Right lung (tissue), 5 donors: ENCODE data around the gene LITAF. TPM values are rescaled to one million over a fixed set of nuclear protein-coding genes. Genes with fewer than 3 reads are reported as not detected.
"Not testable (repeated sequence)": the region's sequence is repeated elsewhere in the genome, so short reads cannot be mapped to it uniquely, and the experiment has no call there.

ENCODE experiments used
- DNase-seq, 2 donors: peaks; one replicate each; pipeline ENCODE4 v3.0.0-alpha.2; 2013
- polyA plus RNA-seq, 5 donors: library from polyadenylated mRNA; unstranded; fragments of 120-200 nt; gene quantifications; one replicate each; pipeline versions ENCODE4 v1.2.1 to v1.2.3, GENCODE V29; 2013; ENCODE audit warnings: inconsistent platforms in 1 of 5, low replicate concordance in 1 of 5; ENCODE audit not compliant: insufficient read length in 5 of 5, insufficient read depth in 1 of 5

Gene LITAF
- polyA plus RNA-seq, 5 donors = 111 to 130 (median 121) TPM

DNA sequence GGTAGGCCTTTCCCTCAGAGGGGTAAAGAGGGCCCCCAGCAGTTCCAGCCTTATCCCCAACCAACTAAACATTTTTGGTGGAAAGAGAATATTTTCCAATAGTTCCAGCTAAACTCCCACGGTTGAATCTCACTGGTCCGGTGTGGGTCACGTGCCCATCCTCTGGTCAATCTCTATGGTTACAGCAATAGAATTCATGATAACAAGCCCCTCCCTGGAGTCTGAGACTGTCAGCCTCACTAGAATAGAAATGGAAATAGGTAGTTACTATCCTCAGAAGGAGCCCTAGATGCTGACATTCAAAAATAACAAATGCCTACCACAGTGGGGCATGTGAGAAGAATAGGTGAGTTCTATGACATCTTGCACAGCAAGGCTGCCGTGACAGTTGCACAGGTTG lies 37.5 kb upstream of the LITAF start:
- no peak for DNase-seq

DNA sequence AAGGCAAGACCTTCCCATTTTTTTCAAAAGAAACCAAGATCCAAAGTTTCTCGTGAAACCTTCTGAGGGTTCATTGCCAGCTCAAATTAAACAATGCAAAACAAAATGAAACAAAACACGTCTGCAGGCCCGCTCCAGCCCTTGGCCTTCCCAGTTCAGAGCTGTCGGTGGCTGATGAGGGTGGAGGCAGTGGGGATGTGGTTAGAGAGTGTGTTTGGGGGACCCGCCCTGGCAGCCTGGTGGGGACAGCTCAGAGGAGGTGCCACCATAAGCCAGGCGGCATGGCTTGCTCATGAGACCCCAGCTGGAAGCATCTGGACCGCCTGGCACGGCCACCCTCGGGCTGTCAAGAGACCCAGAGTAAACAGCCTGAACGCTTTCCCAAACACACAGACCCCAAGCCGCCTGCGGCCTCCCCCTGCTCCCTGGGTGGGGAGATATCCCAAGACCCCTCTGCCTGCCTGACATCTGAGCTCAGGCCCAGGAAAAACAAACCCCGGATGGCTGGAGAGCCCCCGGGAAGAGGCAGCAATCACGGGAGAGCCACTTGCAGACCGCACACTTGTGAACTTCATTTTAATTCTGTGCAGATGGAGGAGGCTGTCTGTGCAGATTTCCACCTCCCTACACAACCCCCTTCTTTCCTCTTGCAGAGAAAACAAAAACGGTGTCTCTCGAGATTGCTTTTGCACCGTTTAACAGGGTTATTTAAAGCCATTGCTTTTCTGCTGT lies 35.4 kb upstream of the LITAF start:
- peak; percentile 87 to 88 for DNase-seq

DNA sequence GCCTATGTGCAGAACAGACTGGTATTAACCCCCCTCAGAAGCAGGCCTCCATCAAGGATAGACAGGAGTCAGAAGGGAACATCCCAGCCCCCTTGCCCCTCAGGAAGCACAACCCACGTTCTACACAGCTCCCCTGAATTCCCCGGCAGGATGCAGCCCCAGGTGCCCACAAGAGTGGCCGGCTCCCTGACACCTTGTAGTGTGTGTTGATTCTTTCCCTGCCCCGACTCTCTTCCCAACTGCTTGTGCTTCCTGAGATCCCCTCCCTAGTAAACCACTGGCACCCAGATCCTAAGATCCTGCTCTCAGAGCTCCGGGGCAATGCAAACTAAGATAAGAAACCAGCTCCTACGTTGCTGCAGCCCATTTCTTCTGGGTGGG lies 34.8 kb upstream of the LITAF start:
- DNase-seq = no peak

DNA sequence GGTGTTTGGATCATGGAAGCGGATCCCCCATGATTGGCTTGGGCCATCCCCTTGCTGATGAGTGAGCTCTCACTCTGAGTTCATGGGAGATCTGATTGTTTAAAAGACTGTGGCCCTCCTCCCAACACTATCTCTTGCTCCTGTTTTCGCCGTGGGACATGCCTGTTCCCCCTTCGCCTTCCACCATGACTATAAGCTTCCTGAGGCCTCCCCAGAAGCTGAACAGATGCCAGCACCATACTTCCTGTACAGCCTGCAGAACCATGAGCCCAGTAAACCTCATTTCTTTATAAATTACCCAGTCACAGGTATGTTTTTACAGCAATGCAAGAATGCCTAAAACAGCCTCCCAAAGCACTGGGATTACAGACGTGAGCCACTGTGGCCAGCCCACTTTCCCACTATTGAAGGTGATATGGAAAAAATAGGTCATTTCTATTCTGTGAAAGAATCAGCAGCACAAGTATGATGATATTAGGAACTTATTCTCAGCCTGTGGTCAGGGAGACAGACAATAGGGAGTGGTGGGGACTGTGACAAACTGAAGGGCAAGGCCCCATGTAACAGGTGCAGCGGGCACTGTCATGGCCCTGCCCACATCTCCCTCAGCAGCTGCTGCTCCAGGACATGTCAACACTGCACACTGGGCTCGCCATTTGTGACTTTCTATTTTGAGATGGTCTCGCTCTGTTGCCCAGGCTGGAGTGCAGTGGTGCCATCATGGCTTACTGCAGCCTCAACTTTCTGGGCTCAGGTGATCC lies 33.7 kb upstream of the LITAF start:
- no peak for DNase-seq

DNA sequence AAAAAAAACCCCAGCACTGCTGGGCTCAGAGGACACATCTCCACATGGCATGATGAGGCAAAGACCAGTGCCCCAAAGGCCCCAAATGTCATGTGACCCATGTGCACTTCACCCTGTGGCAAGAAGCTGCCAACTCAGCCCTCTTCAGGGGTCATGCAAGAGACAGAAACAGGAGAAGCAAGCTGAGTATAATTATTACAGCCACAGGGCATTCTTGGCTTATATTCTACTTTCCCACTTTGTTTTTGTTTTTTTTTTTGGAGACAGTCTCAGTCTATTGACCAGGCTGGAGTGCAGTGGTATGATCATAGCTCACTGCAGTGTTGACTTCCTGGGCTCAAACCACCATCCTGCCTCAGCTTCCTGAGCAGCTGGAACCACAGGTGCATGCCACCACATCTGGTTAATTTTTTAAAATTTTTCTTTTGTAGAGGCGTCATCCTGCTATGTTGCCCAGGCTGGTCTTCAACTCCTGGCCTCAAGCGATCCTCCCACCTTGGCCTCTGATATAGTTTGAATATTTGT lies 32.7 kb upstream of the LITAF start:
- DNase-seq = no peak

DNA sequence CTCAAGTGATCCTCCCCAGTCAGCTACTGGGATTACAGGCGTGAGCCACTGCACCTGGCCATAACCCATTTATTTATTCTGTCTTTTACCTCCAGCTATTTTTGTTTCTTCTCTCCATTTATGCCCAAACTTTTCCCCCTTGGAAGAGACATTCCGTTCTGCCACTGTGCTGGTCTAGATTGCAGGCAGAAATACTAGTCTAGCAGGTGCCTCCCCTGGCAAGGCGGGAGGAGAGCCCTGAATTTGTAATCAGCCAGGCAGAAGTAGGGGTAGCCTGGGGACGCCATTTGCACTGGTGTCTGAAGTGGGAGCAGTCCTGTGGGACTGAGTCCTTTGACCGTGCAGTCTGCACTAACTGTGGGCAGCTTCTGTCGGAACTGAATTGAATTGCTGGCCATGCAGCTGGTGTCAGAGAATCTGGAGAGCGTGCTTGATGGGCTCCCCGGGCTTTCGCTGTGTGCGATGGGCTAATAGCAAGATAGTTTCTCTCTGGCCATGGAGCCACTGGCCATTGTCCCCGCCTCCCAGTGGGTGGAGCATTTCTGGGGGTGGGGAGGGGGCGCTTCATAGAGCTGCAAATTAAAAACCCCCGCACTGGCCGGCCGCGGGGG lies 31.5 kb upstream of the LITAF start:
- DNase-seq = no peak

DNA sequence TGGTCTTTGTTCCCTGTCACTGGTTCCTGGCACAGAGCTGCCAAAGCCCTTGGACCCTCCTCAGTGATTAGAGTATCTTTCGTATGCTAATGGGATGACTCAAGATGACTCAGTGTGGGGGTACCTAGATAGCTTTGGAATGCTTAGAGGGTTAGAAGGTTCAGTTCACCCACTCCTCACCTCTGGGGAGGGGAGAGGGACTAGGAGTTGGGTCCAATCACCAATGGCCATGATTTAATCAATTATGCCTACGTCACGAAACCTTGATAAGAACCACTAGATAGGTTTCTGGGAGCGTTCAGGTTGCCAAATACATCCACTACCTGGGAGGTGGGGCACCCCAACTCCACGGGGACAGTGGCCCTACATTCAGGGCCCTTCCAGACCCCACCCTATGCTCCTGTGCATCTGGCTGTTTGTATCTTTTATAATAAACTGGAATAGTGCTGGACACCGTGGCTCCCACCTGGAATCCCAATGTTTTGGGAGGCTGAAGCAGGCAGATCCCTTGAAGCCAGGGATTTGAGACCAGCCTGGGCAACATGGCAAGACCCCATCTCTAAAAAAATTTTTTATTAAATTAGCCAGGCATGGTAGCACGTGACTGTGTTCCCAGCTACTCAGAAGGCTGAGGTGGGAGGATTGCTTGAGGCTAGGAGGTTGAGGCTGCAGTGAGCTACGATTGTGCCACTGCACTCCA lies 29.2 kb upstream of the LITAF start:
- DNase-seq = no peak

DNA sequence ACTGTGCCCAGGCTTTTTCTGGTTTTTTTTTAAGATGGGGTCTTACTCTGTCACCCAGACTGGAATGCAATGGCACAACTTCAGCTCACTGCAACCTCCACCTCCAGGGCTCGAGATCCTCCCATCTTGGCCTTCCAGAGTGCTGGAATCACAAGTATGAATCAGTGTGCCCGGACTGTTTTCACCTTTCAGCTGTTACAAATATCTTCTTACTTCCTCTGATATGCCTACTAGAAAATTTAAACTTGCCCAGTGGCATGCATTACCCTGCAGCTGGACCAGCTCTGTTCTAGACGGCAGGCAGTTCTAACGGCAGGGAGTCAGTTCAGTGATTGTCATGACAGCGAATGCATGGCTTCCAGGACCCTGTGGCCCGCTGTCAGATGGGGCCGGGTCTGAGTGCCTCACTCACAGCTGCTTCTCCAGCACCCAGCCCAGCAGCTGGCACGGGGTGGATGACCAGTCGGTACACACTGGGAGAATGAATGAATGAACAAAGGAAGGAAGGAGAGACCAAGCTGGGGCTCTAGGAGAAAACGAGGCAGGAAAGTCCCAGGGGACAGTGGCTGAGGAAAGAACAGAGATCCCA lies 28.0 kb upstream of the LITAF start:
- no peak for DNase-seq

DNA sequence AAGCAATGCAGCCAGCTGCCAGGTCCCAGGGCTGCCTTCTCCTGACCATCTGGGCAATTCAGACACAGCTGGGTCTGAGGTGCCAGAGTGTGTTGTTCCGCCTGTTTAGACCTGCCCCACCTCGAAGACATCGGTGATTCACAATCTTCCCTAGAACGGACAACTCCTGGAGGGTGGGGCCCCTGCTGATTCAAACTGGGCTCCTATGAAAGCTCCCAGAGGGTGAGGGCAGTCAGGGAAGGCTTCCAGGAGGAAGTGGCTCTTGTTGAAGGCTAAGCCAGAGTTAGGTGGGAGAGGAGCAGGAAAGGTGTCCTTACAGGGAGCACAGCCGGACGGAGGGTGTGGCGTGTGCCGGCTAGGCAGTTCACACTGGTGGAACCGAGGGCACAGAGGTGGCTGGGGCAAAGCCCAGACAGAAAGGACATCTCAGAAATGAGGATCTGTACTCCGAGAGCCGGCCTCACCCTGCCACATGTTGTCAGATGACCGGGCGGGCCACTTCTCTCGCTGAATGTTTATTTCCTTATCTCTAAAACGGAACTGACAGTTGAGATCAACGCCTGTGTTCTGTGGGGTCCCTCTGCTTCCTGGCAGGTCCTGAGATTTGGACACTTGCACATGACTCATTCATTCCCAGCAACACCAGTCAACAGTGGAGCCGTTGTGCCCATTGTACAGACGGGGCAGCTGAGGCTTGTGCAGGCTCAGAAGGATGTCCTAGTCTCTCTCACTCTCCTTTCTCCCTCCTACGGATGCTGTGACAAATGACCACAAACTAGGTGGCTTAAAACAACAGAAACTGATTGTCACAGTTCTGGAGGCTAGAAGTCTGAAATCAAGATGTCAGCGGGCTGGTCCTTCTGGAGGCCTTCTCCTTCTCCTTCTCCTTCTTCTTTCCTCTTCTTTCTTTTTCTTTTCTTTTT lies 26.9 kb upstream of the LITAF start:
- no peak for DNase-seq

DNA sequence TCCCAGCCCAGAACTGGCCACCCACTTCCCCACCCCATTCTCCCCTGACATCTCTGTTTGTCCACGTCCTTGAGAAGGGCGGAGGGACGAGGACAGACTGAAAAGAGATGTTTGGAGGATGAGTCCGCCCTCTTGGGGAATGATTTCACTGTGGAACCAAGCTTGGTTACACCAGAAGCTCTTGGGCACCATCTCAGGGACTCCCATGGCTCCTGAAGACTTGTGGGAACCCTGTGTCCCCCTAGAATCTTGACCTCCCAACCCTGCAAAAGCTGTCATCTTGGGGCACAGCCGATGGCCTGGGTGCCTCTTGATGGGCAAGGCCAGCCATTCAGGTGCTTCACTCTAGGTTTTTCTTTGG lies 25.9 kb upstream of the LITAF start:
- DNase-seq = no peak

DNA sequence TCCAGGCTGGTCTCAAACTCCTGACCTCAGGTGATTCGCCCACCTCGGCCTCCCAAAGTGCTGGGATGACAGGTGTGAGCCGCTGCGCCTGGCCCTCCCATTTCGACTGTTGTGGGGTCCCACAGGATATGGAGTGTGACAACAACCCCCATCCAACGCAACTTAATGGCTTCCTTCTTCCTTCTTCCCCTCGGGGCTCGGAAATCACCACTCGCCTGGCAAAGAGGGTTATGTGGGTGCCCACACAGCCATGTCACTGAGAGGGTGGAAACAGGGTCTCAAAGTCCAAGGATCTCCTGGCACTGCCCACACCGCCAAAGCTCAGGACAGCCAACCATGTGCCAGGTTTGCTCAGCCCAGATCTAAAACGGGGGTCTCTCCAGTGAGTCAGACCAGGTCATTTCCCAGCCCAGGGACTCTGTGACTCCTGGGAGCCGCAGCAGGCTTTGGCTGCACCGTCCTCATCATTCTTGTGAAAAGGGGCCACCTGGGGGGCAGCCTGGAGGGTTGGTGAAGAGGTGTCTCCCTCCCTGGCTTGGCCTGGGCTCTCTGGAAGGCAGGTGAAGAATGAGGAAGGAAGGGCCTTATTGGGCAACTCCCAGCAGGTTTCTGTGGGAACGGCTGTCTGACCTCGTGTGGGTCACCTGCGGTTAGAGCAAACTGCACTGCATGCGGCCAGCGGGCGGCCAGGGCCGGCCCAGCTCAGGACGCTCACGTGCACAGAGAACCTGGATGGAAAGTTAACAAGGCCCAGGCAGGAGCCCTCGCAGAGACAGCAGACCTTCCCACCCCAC lies 25.3 kb upstream of the LITAF start:
- DNase-seq = no peak

DNA sequence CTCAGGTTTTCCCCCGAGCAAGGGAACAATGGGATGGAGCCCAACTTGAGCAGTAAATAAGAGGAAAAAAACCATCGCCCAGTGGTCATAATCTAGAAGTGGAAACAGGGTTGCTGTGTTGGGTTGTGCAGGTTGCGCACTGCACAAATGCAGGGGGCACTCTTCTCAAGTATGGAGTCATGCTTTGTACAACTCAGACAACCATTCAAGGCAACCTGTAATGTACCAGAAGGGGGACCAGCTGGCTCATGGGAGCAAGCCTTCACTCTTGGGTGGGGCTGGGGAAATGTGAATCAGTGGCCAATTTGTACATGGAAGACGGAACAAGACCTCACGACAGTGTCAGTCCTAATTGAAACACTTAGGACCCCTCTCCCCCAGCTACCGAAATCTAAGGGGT lies 23.9 kb upstream of the LITAF start:
- DNase-seq = no peak

DNA sequence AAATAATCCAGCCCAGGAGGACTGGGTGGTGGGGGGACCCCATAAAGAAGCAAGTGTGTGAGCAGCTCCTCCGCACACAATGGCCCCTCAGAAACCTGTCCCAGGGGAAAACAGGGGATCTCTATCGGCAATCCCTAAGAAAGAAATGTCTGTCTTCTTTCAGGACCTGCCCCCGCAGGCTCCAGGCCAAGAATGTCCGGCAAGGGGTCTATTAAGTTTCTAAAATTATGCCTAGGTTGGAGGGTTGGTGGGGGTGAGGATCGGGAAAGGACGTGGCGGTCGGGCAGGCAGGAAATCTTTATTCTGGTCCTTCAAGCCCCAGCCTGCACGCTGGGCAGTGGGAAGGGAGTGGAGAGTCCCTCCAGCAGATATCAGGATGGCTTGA lies 23.4 kb upstream of the LITAF start:
- DNase-seq = no peak

DNA sequence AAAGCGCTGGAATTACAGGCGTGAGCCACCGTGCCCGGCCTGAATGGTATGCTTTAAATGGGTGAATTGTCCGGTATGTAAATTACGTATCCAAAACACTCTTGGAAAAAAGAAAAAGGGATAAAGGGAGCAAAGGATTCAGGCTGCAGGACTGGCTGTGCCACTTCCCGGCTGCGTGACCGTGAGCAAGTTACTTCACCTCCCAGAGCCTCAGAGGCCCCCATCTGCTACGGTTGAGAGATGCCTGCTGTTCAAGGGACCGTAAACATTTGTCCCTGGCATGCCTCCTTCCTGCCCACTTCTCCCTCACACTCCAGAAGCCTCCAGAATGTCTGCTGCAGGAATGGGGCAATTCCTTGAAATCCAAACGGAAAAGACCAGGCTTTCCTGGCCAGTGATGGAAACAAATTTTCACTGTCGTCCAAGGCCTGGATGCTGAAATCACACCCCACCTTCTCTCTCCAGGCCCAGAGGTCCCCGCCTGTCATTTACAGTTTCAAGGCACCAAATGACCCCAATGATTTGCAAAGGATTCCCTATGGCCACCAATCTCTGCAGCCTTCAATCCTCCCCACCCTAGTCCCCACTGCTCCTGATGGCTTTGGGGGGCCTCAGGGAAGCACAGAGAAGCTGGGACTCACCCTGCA lies 22.9 kb upstream of the LITAF start:
- DNase-seq = no peak

DNA sequence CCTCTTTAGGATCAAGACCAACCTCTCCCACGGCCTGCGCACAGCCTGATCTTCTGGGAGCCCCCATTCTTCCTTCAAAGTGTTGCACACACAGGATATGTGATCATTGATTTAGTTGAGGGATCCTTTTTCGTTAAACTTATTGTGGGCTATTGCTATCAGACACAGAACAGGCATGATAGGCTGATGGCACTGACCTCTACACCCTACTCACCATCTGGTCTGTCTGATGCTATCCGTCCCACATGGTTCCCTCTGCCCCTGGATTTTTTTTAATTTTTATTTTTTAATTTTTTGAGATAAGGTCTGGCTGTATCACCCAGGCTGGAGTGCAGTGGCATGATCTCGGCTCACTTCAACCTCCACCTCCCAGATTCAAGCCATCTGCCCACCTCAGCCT lies 19.2 kb upstream of the LITAF start:
- DNase-seq = no peak

DNA sequence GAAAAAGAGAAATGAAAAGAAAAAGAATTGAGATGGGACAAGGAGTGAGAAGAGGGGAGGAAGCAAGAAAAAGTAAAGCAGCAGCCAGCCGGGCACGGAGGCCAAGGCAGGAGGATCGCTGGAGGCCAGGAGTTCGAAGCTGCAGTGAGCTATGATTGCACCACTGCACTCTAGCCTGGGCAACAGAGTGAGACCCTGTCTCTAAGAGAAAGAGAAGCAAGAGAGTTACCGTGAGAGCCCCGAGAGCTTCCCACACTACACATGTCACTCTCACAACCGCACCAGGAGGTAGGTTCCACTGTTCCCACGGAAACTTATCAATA lies 18.8 kb upstream of the LITAF start:
- no peak for DNase-seq

DNA sequence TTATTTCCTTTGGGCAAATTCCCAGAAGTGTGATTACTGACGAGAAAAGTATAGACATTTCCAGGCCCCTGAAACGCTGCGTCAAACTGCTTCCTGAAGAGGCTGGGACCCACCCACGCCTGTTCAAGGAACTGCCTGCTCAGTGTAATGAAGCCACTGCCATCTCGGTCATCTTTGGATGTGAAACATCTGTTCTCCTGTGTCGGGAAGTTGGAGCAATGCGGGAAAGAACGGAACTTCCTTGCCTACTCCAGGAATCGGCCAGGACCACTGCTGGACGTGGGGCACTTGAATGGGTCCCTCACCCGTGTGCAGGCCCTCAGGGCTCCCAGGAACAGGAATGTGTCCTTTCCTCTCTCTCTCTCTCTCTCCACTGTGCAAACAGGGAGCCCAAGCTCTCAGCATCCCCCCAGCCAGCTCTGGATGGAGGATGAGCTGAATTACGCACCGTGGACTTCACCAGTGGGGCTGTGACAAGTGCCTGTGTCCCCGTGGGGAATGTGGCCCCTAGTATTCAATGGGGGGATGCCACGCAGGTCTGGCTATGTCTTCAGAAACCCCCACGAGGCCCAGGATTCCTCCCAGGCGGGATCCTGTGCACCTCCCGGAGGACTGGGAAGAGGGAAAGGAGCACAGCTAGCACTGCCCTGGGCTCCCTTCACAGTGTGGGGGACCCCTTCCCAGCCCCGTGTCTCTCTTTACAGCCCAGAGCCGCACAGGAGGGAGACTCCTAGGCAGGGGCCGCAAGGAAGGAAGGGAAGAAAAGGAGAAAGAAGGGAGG lies 18.3 kb upstream of the LITAF start:
- DNase-seq = peak; percentile 75 to 77

DNA sequence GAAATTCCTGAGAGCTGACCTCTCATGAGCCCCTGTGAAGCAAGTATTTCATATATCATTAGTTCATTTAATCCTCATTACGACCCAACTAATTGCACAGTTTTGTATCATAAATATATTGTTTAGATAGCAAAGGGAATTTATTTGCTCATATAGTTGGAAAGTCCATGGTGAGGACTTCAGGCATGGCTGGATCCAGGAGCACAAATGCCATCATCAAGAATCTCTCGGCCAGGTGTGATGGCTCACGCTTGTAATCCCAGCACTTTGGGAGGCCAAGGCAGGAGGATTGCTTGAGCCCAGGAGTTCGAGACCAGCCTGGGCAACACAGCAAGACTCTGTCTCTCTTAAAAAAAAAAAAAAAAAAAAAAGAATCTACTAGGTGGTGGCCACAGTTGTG lies 17.6 kb upstream of the LITAF start:
- DNase-seq = not testable (repeated sequence)

DNA sequence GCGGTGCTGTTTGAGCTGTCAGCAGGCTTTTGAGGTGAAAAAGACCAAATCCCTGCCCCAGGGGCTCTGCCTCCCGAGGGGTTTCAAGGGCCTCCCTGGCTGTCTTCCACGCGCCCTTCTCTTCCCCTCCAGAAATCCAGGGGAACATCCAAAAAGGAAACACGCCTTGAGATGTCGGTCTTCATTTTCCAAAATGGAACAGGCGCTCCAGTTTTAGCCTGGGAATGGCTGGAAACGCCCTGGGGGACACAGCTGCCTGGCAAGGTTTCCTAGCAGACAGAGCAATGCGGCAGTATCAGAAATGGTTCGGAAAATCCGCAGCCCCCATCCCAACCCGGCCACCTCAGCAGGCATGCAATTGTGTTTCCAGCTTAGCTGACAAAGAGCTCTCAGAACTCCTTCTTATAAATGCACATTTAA lies 16.6 kb upstream of the LITAF start:
- DNase-seq = no peak
